Mammary epithelial cell (primary cell): ENCODE measurements around the gene DNMT3A.

Experiments used
- EZH2 ChIP-seq: IDR thresholded peaks from 2 replicates; pipeline ENCODE4 v1.6.1; 2012; ENCODE audit warnings: low read length, inconsistent platforms, borderline replicate concordance
- TF ChIP-seq, protein P1 (sequence below), 2 donors: IDR thresholded peaks in 1 of 2; conservative IDR thresholded peaks in 1 of 2; 2 replicates each; pipeline ENCODE4 v1.5.1; 2011 to 2012; ENCODE audit warnings: inconsistent platforms in 2 of 2, low read length in 2 of 2, mild to moderate bottlenecking in 2 of 2, control low read depth in 1 of 2, low read depth in 1 of 2; ENCODE audit not compliant: insufficient read depth in 1 of 2; ENCODE audit errors: extremely low read depth in 1 of 2

- TF ChIP-seq, protein P1, sequence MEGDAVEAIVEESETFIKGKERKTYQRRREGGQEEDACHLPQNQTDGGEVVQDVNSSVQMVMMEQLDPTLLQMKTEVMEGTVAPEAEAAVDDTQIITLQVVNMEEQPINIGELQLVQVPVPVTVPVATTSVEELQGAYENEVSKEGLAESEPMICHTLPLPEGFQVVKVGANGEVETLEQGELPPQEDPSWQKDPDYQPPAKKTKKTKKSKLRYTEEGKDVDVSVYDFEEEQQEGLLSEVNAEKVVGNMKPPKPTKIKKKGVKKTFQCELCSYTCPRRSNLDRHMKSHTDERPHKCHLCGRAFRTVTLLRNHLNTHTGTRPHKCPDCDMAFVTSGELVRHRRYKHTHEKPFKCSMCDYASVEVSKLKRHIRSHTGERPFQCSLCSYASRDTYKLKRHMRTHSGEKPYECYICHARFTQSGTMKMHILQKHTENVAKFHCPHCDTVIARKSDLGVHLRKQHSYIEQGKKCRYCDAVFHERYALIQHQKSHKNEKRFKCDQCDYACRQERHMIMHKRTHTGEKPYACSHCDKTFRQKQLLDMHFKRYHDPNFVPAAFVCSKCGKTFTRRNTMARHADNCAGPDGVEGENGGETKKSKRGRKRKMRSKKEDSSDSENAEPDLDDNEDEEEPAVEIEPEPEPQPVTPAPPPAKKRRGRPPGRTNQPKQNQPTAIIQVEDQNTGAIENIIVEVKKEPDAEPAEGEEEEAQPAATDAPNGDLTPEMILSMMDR (conservative IDR thresholded peaks at IDR 0.05 in 1 of 2, IDR thresholded peaks at IDR 0.05 in 1 of 2; ENCODE audit: extremely low read depth in 1 of 2, insufficient read depth in 1 of 2, low read depth in 1 of 2, low read length in 2 of 2), result no peak
- no peak for TF ChIP-seq EZH2
Measured at GRCh38 chr2:25341753-25342371, at the start of gene DNMT3A.
